ENCODE data around the gene PIP4K2C. TPM values are rescaled to one million over a fixed set of nuclear protein-coding genes. Genes with fewer than 3 reads are reported as not detected.
"Not testable (repeated sequence)": the region's sequence is repeated elsewhere in the genome, so short reads cannot be mapped to it uniquely, and the experiment has no call there.

PIP4K2C gene
- total RNA-seq, 3 donors from 2014 or later (not counting 1 experiment from before 2014, with no cell fraction given), result 41.0 to 62.9 (median 52.0) TPM

DNA sequence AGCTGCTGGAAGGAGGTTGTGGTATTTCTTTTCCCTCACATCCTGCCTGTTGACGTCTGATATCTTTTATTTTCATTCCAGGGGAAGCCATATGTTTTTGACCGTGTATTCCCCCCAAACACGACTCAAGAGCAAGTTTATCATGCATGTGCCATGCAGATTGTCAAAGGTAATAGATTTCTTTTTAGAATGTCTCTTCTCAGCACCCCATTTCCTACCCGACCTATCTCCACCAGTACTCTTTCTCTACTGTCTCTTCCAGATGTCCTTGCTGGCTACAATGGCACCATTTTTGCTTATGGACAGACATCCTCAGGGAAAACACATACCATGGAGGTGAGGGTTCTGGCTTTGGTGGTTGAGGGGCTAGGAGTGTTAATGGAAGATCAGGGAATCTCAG, 27.6 kb upstream of the PIP4K2C start:
- Histone ChIP-seq H3K36me3 (ENCODE audit: control insufficient read depth, insufficient read depth, low read length) (no peaks in the 10 kb centered on the region), H3K27ac (ENCODE audit: low read length) (no peak overlapping the region), H3K4me3 (ENCODE audit: low read length) (no peak overlapping the region), H3K27me3 (ENCODE audit: control insufficient read depth, insufficient read depth, low read length) (peaks cover 3% of the 10 kb centered on the region), H3K4me1 (ENCODE audit: control insufficient read depth, insufficient read depth, low read length) (no peaks in the 10 kb centered on the region), H3K9me3 (ENCODE audit: control insufficient read depth, insufficient read depth, low read length) (no peaks in the 10 kb centered on the region)
- Mint-ChIP-seq H3K9me3 (no peaks in the 10 kb centered on the region), H3K27ac (no peak overlapping the region), H3K27me3 (ENCODE audit: low read depth in 2 of 2) (peaks cover 25 to 28% of the 10 kb centered on the region in 2 donors), H3K4me1 (no peaks in the 10 kb centered on the region), H3K36me3 (no peaks in the 10 kb centered on the region), H3K4me3 (no peak overlapping the region)
- ATAC-seq (no peak), DNase-seq (no peak)
- TF ChIP-seq, protein P1, sequence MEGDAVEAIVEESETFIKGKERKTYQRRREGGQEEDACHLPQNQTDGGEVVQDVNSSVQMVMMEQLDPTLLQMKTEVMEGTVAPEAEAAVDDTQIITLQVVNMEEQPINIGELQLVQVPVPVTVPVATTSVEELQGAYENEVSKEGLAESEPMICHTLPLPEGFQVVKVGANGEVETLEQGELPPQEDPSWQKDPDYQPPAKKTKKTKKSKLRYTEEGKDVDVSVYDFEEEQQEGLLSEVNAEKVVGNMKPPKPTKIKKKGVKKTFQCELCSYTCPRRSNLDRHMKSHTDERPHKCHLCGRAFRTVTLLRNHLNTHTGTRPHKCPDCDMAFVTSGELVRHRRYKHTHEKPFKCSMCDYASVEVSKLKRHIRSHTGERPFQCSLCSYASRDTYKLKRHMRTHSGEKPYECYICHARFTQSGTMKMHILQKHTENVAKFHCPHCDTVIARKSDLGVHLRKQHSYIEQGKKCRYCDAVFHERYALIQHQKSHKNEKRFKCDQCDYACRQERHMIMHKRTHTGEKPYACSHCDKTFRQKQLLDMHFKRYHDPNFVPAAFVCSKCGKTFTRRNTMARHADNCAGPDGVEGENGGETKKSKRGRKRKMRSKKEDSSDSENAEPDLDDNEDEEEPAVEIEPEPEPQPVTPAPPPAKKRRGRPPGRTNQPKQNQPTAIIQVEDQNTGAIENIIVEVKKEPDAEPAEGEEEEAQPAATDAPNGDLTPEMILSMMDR (IDR thresholded peaks at IDR 0.05), result no peak
- intact Hi-C loops (cut with micrococcal nuclease), result no loop called here
- WGBS (ENCODE audit: insufficient coverage), result 27% methylated on average over 4 of the region's 4 CpGs

DNA sequence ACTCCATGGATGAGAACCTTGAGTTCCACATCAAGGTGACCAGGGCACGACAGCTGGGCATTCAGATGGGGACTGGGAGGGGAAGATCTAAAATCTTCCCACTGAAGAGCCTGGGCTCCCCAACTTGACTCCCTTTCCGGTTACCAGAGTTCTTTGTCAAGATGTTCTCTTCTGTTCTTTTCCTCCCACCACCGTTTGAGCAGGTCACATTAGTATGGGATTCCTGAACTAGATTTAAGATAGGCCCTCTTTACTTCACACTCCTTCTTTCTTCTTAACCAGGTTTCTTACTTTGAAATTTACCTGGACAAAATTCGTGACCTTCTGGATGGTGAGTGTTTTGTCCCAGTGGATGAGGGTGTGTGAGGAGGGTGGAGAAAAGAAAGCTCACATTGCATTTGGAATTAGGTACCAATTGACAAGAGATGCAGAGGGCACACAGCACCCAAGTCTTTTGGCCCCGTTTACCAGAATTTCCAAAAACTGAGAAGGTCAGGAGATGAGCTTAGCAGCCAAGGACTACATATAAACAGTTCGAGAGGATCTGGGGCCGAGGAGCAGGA, 26.7 kb upstream of the PIP4K2C start:
- Mint-ChIP-seq H3K27ac (no peak overlapping the region), H3K4me1 (no peaks in the 10 kb centered on the region), H3K36me3 (no peaks in the 10 kb centered on the region), H3K9me3 (no peaks in the 10 kb centered on the region), H3K4me3 (no peak overlapping the region), H3K27me3 (ENCODE audit: low read depth in 2 of 2) (peaks cover 26 to 28% of the 10 kb centered on the region in 2 donors)
- WGBS (ENCODE audit: insufficient coverage), result 87% methylated on average over 6 of the region's 7 CpGs
- Histone ChIP-seq H3K27me3 (ENCODE audit: control insufficient read depth, insufficient read depth, low read length) (peaks cover 3% of the 10 kb centered on the region), H3K36me3 (ENCODE audit: control insufficient read depth, insufficient read depth, low read length) (no peaks in the 10 kb centered on the region), H3K27ac (ENCODE audit: low read length) (no peak overlapping the region), H3K4me3 (ENCODE audit: low read length) (no peak overlapping the region), H3K4me1 (ENCODE audit: control insufficient read depth, insufficient read depth, low read length) (no peaks in the 10 kb centered on the region), H3K9me3 (ENCODE audit: control insufficient read depth, insufficient read depth, low read length) (no peaks in the 10 kb centered on the region)
- ATAC-seq (no peak), DNase-seq (no peak)
- intact Hi-C loops (cut with micrococcal nuclease), result no loop called here
- TF ChIP-seq, protein P1 (IDR thresholded peaks at IDR 0.05), result no peak

DNA sequence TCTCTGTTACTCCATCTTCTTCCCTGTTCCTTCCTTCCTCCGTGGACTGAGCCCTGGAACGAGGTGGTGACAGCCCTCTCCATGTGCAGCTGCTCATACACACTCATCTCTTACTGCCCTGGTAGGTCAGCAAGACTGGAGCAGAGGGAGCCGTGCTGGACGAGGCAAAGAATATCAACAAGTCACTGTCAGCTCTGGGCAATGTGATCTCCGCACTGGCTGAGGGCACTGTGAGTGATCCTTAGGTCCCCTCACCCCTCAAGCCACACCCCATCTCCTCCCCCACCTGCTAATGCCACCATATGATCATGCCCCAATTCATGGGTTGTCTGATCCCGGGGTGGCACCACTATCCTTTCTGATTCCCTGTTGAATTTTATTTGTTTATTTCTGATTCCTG, 22.2 kb upstream of the PIP4K2C start:
- Mint-ChIP-seq H3K4me3 (no peak overlapping the region), H3K27ac (no peak overlapping the region), H3K27me3 (ENCODE audit: low read depth in 2 of 2) (peaks cover 12 to 19% of the 10 kb centered on the region in 2 donors), H3K4me1 (no peaks in the 10 kb centered on the region), H3K9me3 (no peaks in the 10 kb centered on the region), H3K36me3 (no peaks in the 10 kb centered on the region)
- no peaks in the 10 kb centered on the region for H3K9me3 ChIP-seq (ENCODE audit: control insufficient read depth, insufficient read depth, low read length)
- intact Hi-C loops (cut with micrococcal nuclease), result no loop called here
- 89% methylated on average over 6 of the region's 6 CpGs for WGBS (ENCODE audit: insufficient coverage)
- TF ChIP-seq, protein P1 (IDR thresholded peaks at IDR 0.05), result no peak
- no peaks in the 10 kb centered on the region for H3K27me3 ChIP-seq (ENCODE audit: control insufficient read depth, insufficient read depth, low read length)
- H3K36me3 ChIP-seq (ENCODE audit: control insufficient read depth, insufficient read depth, low read length), result no peaks in the 10 kb centered on the region
- no peak overlapping the region for H3K27ac ChIP-seq (ENCODE audit: low read length)
- H3K4me3 ChIP-seq (ENCODE audit: low read length), result no peak overlapping the region
- no peak for ATAC-seq
- no peak for DNase-seq
- no peaks in the 10 kb centered on the region for H3K4me1 ChIP-seq (ENCODE audit: control insufficient read depth, insufficient read depth, low read length)

DNA sequence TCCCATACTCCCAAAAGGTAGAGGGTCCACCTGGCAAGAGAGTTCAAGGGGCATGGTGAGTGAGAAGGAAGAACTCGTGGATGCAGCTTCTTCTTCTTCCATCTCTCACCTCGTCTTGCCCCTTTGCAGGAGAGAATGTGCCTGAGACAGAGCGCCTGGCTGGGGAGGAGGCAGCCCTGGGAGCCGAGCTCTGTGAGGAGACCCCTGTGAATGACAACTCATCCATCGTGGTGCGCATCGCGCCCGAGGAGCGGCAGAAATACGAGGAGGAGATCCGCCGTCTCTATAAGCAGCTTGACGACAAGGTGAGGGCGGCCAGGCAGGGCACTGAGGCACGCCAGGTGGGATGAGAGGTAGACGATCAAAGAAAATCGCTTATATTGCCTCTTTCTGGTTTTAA, 21.1 kb upstream of the PIP4K2C start:
- no peaks in the 10 kb centered on the region for H3K36me3 ChIP-seq (ENCODE audit: control insufficient read depth, insufficient read depth, low read length)
- H3K27ac Mint-ChIP-seq, result no peak overlapping the region
- H3K9me3 Mint-ChIP-seq, result no peaks in the 10 kb centered on the region
- H3K27me3 Mint-ChIP-seq (ENCODE audit: low read depth in 2 of 2), result peaks cover 2 to 9% of the 10 kb centered on the region in 2 donors
- TF ChIP-seq, protein P1 (IDR thresholded peaks at IDR 0.05), result no peak
- no peak overlapping the region for H3K4me3 Mint-ChIP-seq
- no peaks in the 10 kb centered on the region for H3K4me1 Mint-ChIP-seq
- H3K27me3 ChIP-seq (ENCODE audit: control insufficient read depth, insufficient read depth, low read length), result no peaks in the 10 kb centered on the region
- DNase-seq (no peak), ATAC-seq (no peak)
- H3K36me3 Mint-ChIP-seq, result no peaks in the 10 kb centered on the region
- no peaks in the 10 kb centered on the region for H3K4me1 ChIP-seq (ENCODE audit: control insufficient read depth, insufficient read depth, low read length)
- intact Hi-C loops (cut with micrococcal nuclease), result no loop called here
- WGBS (ENCODE audit: insufficient coverage), result 93% methylated on average over 16 of the region's 18 CpGs
- no peak overlapping the region for H3K4me3 ChIP-seq (ENCODE audit: low read length)
- H3K9me3 ChIP-seq (ENCODE audit: control insufficient read depth, insufficient read depth, low read length), result no peaks in the 10 kb centered on the region
- no peak overlapping the region for H3K27ac ChIP-seq (ENCODE audit: low read length)

DNA sequence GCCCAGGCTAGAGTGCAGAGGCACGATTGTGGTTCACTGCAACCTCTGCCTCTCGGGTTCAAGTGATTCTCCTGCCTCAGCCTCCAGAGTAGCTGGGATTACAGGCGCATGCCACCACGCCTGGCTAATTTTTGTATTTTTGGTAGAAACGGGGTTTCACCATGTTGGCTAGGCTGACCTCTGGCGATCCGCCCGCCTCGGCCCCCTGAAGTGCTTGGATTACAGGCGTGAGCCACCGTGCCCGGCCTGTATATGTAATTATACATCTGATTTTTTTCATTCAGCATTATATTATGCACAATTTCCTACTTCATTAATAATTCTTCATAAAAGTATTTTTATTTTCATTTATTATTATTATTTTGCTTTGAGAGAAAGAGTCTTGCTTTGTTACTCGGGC, 20.6 kb upstream of the PIP4K2C start:
- H3K27me3 ChIP-seq (ENCODE audit: control insufficient read depth, insufficient read depth, low read length); H3K9me3 Mint-ChIP-seq; H3K4me3 Mint-ChIP-seq; H3K9me3 ChIP-seq (ENCODE audit: control insufficient read depth, insufficient read depth, low read length); H3K27ac Mint-ChIP-seq; H3K36me3 Mint-ChIP-seq; H3K27me3 Mint-ChIP-seq (ENCODE audit: low read depth in 2 of 2); H3K27ac ChIP-seq (ENCODE audit: low read length); H3K4me1 ChIP-seq (ENCODE audit: control insufficient read depth, insufficient read depth, low read length); ATAC-seq; DNase-seq; H3K36me3 ChIP-seq (ENCODE audit: control insufficient read depth, insufficient read depth, low read length); H3K4me1 Mint-ChIP-seq; H3K4me3 ChIP-seq (ENCODE audit: low read length); intact Hi-C loops (cut with micrococcal nuclease): not testable (repeated sequence)
- 90% methylated on average over 9 of the region's 13 CpGs for WGBS (ENCODE audit: insufficient coverage)
